GOT3 (cell line): ENCODE results near the gene AATF.

ENCODE experiments used
- DNase-seq: peaks from one replicate; lab custom pipeline; 2025; ENCODE audit warnings: mixed read lengths; lab: John Stamatoyannopoulos, UW

AATF gene

GRCh38 chr17:36948717-36949460, at the start of gene AATF:
AATF (plus strand) TSS chr17:36948954; CDS start chr17:36949126, 172 bp downstream.
- peak; percentile 87 for DNase-seq

GRCh38 chr17:36899250-36900159, 49.2 kb upstream of the AATF start:
- no peak for DNase-seq

DNA sequence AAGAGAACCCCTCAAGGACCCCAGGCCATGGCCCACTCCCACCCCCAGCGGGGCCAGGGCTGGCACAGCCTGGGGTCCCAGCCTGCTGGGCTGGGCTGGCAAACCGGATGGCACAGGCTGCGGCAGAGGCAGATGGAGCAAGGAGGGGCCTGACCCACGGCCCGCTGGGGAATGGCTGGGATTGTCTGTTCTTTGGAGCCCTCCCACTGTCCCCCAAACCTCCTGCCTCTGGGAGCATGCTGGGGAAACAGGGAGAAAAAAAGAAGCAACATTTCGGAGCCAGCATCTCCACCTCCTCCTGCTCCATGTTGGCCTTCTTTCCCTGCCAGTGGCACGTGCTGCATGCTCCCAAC, 48.6 kb upstream of the AATF start:
- no peak for DNase-seq

DNA sequence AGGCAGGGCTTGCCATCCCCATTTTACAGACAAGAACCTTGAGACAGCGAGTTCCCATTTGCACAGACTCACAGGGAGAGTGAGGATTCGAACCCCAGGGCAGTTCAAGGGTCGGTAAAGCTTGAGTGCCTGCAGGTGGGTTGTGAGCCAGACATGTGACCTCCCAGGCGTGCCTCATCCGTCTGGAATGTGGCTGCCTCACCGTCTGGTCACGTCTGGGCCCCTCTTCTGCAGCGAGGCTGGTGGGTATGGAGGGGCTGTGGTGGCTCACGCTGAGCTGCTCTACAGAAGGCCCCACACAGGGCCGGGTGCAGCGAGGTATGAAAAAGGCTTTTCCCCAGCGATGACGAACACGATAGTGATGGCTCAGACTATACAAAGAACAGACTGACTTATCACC, 47.2 kb upstream of the AATF start:
- DNase-seq, result no peak

DNA sequence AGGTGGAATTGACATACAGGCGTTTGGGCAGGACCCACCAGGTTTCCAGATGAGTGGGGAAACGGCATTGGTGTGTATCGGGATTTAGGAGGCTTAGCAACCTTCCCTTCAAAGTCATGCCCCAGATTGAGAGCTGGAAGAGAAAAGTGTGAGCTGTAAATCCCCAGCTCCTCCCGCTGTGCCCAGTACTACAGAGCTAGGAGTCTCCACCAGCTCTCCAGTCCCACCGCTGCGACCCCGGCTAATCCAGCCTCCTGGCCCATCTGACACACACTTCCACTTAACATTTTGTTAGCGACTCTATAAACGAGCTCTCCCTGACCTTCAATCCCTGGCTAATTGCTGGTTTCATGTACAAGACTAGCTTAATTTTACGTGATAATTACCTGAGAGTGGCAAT, 41.3 kb upstream of the AATF start:
- DNase-seq, result no peak

GRCh38 chr17:36910513-36910912, 38.2 kb upstream of the AATF start:
- no peak for DNase-seq

GRCh38 chr17:36911001-36911400, 37.8 kb upstream of the AATF start:
- no peak for DNase-seq

DNA sequence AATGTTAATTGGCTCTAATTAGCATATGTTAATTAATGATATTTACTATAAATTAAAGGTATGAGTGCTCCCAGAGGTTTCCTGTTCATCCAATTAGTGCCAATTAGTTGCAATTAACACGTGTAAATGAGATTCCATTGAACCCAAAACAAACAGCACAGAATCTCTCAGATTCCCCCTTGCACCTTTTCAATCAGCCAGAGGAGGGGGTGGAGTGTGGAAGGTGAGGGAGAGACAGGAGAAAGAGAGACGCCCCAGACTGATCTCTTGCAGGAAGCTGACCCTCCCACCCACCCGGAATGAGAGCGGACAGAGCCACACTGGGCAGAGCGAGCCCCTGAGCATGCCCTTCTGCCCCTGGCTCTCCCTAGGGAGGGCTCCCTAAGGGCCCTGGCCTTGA, 35.6 kb upstream of the AATF start:
- DNase-seq, result no peak

DNA sequence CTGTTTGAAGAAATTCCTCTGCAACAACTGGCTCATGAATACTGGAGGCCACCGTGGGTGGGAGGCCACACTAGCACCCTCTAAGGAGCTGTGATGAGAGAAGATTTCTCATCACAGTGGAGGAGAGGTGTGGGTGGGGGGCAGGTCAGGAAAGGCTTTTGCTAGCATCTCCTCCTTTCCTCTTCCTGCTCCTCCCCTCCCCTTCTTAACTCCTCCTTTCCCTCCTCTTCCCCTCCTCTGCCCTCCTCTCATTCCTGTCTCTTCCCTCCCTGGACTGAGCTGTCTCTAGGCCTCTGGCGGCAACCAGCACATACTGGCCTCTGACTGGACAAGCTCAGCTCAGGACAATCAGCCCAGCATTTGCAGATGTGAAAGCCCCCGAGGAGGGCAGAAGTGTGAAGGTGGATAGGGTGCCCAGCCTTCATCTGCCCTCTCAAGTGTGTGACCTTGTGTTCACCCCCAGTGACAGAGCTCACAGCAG, 30.5 kb upstream of the AATF start:
- no peak for DNase-seq

DNA sequence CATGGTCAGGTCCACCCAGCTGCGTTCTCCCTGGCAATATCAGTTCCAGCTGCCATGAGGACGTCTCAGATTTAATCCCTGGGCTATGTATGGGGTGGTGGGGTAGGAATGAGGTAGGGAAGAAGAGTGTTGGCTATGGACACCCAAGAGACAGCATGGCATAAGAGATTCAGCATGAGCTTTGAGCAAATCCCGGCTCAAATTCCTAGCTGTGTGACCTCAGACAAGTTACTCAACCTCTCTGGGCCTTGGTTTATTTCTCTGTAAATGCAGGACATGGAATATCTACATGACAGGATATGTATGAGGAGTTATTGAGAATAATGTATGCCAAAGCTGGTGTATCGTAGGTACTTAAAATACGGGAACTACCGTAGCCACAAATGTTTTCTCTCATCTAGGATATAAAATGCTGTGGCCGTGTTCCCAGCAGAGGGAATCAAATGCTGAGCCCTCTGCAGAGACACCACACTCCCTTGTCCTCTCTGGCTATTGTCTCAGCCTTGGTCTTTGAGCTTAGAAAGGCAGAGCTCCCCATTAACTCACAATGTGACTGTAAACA, 29.3 kb upstream of the AATF start:
- no peak for DNase-seq

DNA sequence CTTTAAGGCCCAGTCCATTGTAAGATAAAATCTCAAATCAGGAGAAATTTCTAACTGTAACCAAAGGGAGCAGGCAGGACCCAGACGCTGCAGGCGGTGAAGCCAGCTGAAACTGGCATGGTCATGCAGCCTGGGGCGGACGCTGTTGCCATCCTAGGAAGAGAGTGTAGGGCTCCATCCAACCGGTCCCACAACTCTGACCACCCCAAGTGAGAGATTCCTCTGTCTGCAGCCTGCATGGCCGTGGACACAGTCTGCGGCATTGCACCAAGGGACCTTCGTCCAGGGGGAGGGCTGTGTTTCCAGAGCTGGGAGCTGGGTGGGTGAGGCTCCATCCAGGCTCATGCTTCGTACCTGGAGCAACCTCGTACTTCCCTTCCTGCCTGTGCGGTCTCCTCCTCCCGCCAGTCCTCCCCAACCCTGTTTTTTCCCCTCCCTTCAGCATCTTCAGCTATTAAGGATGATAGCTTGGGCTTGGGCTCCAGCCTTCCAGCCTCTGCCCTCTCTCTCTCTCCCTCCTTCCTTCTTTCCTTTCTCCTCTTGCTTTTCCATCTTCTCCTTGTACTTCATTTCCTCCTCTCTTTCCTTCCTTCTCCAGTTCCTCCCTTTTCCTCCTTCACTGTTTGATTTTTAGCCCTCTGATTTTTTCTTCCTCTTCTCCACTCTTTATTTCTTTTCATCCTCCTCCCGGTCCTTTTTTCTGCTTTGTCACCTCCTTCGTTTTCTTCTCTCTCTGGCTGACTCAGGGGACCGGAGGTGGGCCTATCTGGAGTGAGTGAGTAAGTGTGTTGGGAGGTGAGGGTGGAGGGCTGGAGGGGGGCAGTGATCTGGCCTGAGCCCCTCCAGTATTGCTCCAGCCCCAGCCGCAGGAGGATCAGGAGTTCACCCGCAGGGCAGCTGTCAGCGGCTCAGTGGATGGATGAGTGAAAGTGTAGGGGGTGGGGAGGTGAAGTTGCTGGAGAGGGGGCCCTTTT, 28.4 kb upstream of the AATF start:
- no peak for DNase-seq

GRCh38 chr17:36921095-36921851, 27.5 kb upstream of the AATF start:
- DNase-seq, result no peak

DNA sequence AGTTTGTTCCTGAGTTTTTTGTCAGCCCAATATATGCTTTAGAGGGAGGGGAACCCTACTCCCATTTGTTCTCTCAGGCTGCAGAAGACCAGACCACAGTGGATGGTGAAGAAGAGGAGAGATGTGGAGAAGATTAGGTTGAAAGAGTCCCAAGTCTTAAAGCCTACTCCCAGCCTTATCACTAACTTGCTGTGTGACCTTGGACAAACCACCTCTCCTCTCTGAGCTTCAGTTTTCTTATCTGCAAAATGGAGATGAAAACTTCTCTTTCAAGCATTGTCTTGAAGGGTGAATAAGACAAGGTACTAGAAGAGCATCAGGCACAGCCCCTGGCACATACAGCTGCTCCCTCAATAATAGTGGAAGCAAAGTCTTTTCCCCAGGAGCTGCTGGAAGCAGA, 26.6 kb upstream of the AATF start:
- no peak for DNase-seq

DNA sequence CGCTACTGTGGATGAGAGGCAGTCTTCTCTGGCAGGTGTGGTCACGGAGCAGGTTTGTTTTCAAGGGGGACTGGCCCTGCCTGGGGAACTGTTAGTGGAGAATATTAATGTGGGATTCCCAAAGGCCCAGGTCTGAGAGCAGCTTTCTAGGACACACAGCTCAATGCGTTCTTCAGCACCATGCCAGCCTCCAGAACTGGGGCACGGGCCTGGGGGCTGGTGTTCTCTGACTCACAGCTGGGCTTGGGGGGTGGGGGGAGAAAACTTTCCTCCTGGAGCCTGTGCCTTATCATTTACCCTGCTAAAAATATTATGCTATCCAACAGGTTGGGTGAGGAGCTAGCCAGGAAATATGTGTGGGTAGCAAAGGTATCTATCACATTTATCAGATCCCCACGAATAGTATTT, 24.9 kb upstream of the AATF start:
- DNase-seq, result no peak

DNA sequence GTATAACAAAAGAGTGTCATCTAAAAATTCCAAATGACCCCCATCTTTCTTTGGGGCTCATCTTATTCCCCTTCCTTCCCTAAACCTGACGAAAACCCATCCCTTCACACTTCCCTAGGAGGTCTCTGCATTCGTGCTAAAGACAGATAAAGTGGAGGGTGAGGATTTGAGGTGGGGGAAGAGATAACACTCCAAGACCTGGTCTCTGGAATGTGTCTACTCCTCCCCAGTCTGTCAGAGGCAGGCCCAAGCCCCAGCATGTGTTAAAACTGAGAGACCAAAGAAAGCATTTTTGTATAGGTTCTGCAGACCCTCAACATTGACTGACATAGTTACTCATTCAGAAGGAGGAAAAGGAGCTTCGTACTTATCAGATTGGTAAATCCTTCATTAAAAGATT, 22.5 kb upstream of the AATF start:
- DNase-seq, result no peak

GRCh38 chr17:36926701-36927100, 22.1 kb upstream of the AATF start:
- DNase-seq, result no peak

DNA sequence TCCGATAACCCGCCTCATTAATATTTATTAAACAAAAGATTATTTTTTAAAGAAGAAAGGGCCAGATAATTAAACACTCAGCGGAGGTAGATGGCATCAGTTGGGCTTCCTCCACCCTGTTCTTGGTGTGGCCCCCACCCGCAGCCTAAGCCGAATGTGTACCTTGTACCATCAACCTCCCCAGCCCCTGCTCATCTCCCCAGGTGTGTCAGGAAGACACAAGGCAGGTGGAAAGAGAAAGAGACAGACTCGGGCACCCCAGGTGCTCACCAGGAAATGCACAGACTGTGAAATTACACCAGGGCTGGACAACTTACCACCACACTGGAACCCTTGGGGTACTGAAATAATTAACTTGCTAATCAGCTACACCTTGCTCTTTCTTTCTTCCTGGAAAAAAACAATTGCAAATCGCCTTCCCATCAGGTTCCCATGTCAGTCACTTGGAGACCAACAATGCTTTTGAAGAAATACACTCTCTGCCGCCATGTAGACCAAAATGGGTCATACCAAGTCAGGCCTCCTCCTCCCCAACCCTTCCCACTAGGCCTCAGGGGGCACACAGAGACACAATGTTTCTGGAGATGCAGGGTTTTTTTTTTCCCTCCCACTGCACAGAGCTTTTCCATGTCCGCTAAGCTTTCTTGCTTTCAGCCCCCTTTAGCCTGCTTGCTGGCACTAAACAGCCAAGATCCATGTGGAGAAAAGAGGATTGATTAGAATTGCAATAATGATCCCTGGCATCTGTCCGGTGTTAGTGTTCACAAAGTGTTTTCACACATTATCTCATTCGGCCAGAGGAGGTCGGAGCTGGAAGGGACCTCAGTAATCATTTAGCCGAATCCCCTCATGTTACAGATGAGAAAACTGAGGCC, 20.0 kb upstream of the AATF start:
- no peak for DNase-seq

DNA sequence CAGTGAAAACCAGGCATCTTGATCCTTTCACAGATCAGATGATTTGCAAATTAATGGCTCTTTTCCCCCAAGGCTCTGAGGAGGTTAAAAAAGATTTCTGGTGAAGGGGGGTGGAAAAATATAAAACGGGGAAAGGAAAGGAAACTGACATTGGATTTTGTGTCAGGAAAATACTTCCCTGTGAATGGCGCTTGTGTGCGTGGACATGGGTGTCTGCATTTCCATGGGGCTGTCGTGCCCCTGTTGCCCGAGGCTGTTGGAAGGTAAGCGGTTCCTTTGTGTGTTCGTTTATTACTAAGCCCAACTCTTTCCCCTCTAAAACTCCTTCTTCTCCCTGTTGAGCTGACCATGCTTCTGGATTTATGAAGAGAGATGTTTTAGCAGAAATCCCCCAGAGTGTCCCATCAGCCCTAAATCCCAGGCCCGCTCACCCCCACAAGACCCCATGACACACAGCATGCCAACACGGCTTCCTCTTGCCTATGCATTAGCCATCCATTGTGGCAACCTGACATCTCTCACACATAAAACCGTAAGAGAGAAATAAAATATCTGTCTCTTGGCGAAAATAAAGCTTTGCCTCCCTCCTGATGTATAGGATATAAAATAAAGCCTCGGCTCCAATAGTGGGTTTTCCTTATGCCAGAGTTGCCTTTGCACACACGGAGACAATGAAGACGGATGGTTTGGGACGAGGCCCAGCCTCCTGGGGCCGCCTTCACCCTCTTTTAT, 18.7 kb upstream of the AATF start:
- no peak for DNase-seq

GRCh38 chr17:36930583-36930900, 18.2 kb upstream of the AATF start:
- DNase-seq, result no peak
